Central memory CD8-positive, alpha-beta T cell (primary cell): Measurements from ENCODE around the gene OR2T27.
"Not testable (repeated sequence)": the region's sequence is repeated elsewhere in the genome, so short reads cannot be mapped to it uniquely, and the experiment has no call there.

Experiments
- ATAC-seq: fragments of 150-1000 bp; cut with Tn5 transposase; replicated peaks from 2 replicates; pipeline ENCODE4 v1.10.0; 2022; ENCODE audit warnings: mild to moderate bottlenecking, moderate FRiP score, moderate number of reproducible peaks; ENCODE audit not compliant: poor library complexity, severe bottlenecking; ENCODE audit errors: extremely low read depth
- DNase-seq, 2 donors: peaks; one replicate each; pipeline ENCODE4 v3.0.0; 2021; ENCODE audit warnings: low spot score in 2 of 2
- H3K27ac Mint-ChIP-seq: one replicate; pipeline ENCODE4 v1.8.0; 2022; ENCODE audit warnings: low read depth, mild to moderate bottlenecking, moderate library complexity, mixed read lengths
- H3K27me3 Mint-ChIP-seq: one replicate; pipeline ENCODE4 v1.8.0; 2022; ENCODE audit warnings: mixed read lengths
- H3K36me3 Mint-ChIP-seq: one replicate; pipeline ENCODE4 v1.8.0; 2022; ENCODE audit warnings: mild to moderate bottlenecking, moderate library complexity, mixed read lengths; ENCODE audit not compliant: insufficient read depth
- H3K4me1 Mint-ChIP-seq: one replicate; pipeline ENCODE4 v1.8.0; 2022; ENCODE audit warnings: mixed read lengths
- H3K4me3 Mint-ChIP-seq: one replicate; pipeline ENCODE4 v1.8.0; 2022; ENCODE audit warnings: mild to moderate bottlenecking, moderate library complexity, mixed read lengths
- H3K9me3 Mint-ChIP-seq: one replicate; pipeline ENCODE4 v1.8.0; 2022; ENCODE audit warnings: mixed read lengths

OR2T27 gene

DNA sequence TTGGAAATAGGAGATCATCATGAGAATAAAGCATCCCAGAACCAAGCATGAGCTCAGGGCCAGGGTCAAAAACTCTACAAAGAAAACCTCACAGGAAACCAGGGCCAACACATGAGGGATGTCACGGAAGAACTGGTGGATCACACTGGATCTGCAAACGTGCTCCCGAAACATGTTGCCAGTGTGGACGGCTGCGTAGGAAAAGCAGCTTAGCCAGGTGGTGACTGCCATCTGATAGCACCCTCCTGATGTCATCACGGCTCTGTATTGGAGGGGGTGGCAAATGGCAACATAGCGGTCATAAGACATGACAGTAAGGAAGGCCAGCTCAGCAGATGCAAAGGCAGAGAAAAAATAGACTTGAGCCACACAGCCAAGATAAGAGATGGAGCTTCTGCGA is 26.3 kb upstream of the OR2T27 start:
- no peak for ATAC-seq
- no peak overlapping the region for H3K27ac Mint-ChIP-seq
- H3K9me3 Mint-ChIP-seq, result no peaks in the 10 kb centered on the region
- peaks cover under 1% of the 10 kb centered on the region for H3K4me1 Mint-ChIP-seq
- no peaks in the 10 kb centered on the region for H3K36me3 Mint-ChIP-seq
- no peak overlapping the region for H3K4me3 Mint-ChIP-seq
- H3K27me3 Mint-ChIP-seq, result peaks cover 38% of the 10 kb centered on the region
- DNase-seq, result no peak

DNA sequence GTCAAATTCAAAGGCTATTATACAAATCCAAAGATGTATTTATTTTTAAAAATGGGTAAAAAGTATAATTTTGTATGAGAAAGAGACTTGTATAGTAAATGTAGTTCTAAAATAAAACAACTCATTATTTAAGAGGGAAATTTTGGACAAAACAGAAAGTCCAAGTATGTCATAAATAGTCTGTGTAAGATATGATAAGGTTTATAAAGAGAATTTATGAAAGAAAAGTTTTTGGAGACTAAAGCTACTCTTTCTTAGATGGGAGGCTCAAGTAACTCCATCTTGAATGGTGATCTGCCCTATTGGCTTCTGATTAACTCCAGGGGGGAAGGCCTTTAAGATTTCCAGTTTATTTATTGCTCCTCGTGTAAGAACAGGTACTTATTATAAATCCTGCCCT is 14.7 kb upstream of the OR2T27 start:
- no peaks in the 10 kb centered on the region for H3K4me1 Mint-ChIP-seq
- H3K27ac Mint-ChIP-seq, result no peak overlapping the region
- no peaks in the 10 kb centered on the region for H3K36me3 Mint-ChIP-seq
- DNase-seq (no peak), ATAC-seq (no peak)
- H3K27me3 Mint-ChIP-seq, result no peaks in the 10 kb centered on the region
- no peak overlapping the region for H3K4me3 Mint-ChIP-seq
- H3K9me3 Mint-ChIP-seq, result peaks cover 5% of the 10 kb centered on the region

DNA sequence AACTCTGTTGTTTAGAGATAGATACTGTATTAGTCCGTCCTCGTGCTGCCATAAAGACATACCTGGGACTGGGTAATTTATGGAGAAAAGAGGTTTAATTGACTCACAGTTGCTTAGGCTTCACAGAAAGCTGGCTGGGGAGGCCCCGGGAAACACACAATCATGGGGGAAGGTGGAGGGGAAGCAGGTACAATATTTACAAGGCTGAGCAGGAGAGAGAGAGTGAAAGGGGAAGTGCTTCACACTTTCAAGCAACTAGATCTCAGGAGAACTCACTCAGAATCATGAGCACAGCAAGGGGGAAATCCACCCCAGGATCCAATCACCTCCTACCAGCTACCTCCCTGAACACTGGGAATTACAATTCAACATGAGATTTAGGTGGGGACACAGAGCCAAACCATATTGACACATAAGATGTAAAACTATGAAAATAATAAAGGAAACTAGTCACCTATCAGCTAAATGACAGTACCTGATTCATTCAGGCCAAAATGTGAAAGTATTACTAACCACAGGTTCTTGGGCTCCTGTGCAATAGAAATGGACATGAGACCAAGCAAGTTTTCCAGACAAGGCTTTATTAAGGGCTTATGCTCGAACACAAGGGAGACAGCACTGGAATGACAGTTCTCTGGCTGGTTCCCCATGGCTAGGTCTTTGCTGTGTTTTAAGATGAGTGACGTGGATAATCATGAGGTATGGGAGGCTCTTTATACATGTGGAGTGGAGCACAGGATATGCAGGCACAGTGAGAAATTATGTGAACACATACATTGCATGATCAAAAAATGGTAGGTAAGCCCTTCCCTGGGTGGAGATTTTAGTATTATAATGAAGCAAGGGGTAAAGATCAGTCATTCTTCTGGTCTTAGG is 8.4 kb upstream of the OR2T27 start:
- DNase-seq, ATAC-seq, H3K36me3 Mint-ChIP-seq, H3K27ac Mint-ChIP-seq, H3K4me1 Mint-ChIP-seq, H3K9me3 Mint-ChIP-seq, H3K4me3 Mint-ChIP-seq: not testable (repeated sequence)
- peaks cover 50% of the 10 kb centered on the region for H3K27me3 Mint-ChIP-seq

GRCh38 chr1:248656797-248657196 is 1.5 kb upstream of the OR2T27 start:
- H3K27me3 Mint-ChIP-seq, result peaks cover 34% of the 10 kb centered on the region
- ATAC-seq, H3K36me3 Mint-ChIP-seq, H3K4me3 Mint-ChIP-seq, H3K9me3 Mint-ChIP-seq, H3K4me1 Mint-ChIP-seq, H3K27ac Mint-ChIP-seq, DNase-seq: not testable (repeated sequence)

- not testable (repeated sequence) for H3K9me3 Mint-ChIP-seq, H3K4me3 Mint-ChIP-seq, ATAC-seq, DNase-seq, H3K36me3 Mint-ChIP-seq, H3K27me3 Mint-ChIP-seq, H3K27ac Mint-ChIP-seq, H3K4me1 Mint-ChIP-seq
Measured at GRCh38 chr1:248648770-248649536, 6.4 kb downstream of the OR2T27 start.

DNA sequence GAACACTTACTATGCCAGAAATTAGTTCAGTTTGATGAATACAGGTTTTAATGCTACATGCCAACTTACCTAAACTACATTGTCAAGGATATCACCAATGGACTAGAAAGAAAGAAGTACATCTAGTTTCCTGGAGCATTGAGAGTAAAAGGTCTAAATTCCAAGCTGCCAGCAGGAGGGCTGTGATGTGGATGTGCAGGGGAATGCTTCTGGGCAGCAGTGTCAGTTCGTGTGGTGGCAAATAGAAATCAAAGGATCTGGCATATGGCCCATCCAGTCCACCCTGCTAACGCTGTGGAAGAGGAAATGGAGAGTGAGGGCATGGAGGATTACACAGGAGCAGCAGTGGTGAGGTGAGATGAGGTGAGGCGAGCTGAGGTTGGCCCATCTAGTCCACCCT is 10.2 kb downstream of the OR2T27 start, which contains the start of gene OR2T35:
Gene OR2T35, minus strand, starts transcription at position 101 of the 400 bp plus-strand sequence. CDS start 6,020 bp downstream, outside the sequence.
- H3K27ac Mint-ChIP-seq, H3K9me3 Mint-ChIP-seq, H3K4me3 Mint-ChIP-seq, DNase-seq, H3K27me3 Mint-ChIP-seq, ATAC-seq, H3K36me3 Mint-ChIP-seq, H3K4me1 Mint-ChIP-seq: not testable (repeated sequence)

- not testable (repeated sequence) for H3K4me3 Mint-ChIP-seq, H3K36me3 Mint-ChIP-seq, H3K27me3 Mint-ChIP-seq, H3K27ac Mint-ChIP-seq, H3K9me3 Mint-ChIP-seq, DNase-seq, H3K4me1 Mint-ChIP-seq
- peak; percentile 49 for ATAC-seq
Measured at GRCh38 chr1:248642971-248643651, 12.2 kb downstream of the OR2T27 start.

DNA sequence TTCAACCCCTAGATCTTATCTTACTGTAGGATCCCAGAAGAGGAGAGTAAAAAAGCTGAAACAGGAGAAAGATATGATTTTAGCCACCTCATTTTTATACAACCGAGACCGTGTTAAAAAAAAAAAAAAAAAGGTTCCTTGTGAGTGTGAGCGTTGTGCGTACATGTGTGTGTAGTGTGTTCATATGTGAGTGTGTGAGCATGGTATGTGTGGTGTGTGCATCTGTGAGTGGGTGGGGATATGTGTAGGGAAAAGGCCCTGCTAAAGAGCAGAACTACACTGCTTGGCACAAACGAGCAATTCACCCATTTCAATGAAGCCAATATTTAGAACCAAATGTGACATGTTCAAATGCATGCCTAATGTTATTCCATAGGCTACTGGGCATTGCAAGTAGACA is 13.7 kb downstream of the OR2T27 start:
- not testable (repeated sequence) for H3K27ac Mint-ChIP-seq, H3K4me1 Mint-ChIP-seq, H3K9me3 Mint-ChIP-seq, ATAC-seq, H3K27me3 Mint-ChIP-seq, H3K36me3 Mint-ChIP-seq, H3K4me3 Mint-ChIP-seq, DNase-seq

- not testable (repeated sequence) for H3K4me1 Mint-ChIP-seq, H3K27me3 Mint-ChIP-seq, H3K4me3 Mint-ChIP-seq, DNase-seq, H3K36me3 Mint-ChIP-seq, H3K9me3 Mint-ChIP-seq, H3K27ac Mint-ChIP-seq, ATAC-seq
Measured at GRCh38 chr1:248640906-248641305, 14.4 kb downstream of the OR2T27 start.

- not testable (repeated sequence) for H3K4me3 Mint-ChIP-seq, ATAC-seq, DNase-seq, H3K9me3 Mint-ChIP-seq, H3K36me3 Mint-ChIP-seq, H3K4me1 Mint-ChIP-seq, H3K27me3 Mint-ChIP-seq, H3K27ac Mint-ChIP-seq
Measured at GRCh38 chr1:248639652-248640051, 15.7 kb downstream of the OR2T27 start.

GRCh38 chr1:248636612-248637011 is 18.7 kb downstream of the OR2T27 start:
- not testable (repeated sequence) for H3K27ac Mint-ChIP-seq, H3K27me3 Mint-ChIP-seq, H3K36me3 Mint-ChIP-seq, H3K9me3 Mint-ChIP-seq, ATAC-seq, DNase-seq, H3K4me3 Mint-ChIP-seq, H3K4me1 Mint-ChIP-seq

GRCh38 chr1:248634991-248635390 is 20.3 kb downstream of the OR2T27 start, which contains the start of gene OR2T11:
OR2T11 (minus strand) TSS chr1:248635091; CDS start chr1:248627128, 7,963 bp downstream.
- H3K36me3 Mint-ChIP-seq, ATAC-seq: not testable (repeated sequence)
- peaks cover 12% of the 10 kb centered on the region for H3K27me3 Mint-ChIP-seq

More at GRCh38 chr1:248634991-248635390, 20.3 kb downstream of the OR2T27 start, which contains the start of gene OR2T11:
- not testable (repeated sequence) for H3K27ac Mint-ChIP-seq, H3K9me3 Mint-ChIP-seq, DNase-seq, H3K4me1 Mint-ChIP-seq, H3K4me3 Mint-ChIP-seq
